ENCODE data around the gene HCRT.
A peak's percentile ranks its signal among the peaks of the same experiment; 100 is the strongest.
"Not testable (repeated sequence)": the region's sequence is repeated elsewhere in the genome, so short reads cannot be mapped to it uniquely, and the experiment has no call there.

The HCRT gene, protein sequence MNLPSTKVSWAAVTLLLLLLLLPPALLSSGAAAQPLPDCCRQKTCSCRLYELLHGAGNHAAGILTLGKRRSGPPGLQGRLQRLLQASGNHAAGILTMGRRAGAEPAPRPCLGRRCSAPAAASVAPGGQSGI

GRCh38 chr17:42184713-42185620 lies at the start of gene HCRT:
HCRT (minus strand) TSS chr17:42185452; CDS start chr17:42185365, 87 bp downstream.
- DNase-seq (ENCODE audit: low read depth in 4 of 4, low spot score in 1 of 4): no peak

DNA sequence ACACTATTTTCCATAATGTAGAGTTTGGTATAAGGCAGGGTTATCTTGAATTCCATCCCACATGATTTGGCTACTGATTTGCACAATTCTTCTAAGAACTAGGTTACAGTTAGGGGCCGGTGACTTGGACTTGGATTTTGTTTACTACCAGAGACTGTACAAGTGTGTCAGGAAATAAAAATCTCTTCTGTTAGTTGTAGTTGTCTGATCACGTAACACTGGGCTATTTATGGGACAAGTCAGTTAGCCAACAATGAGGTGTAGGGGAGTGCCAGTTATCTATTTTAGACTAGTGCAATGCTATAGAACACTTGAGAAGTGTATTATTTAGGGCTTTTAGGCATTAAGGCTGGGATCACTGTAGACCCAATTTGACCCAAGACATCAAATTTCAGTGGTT lies 48.7 kb upstream of the HCRT start:
- DNase-seq (ENCODE audit: low read depth in 4 of 4, low spot score in 1 of 4): no peak

DNA sequence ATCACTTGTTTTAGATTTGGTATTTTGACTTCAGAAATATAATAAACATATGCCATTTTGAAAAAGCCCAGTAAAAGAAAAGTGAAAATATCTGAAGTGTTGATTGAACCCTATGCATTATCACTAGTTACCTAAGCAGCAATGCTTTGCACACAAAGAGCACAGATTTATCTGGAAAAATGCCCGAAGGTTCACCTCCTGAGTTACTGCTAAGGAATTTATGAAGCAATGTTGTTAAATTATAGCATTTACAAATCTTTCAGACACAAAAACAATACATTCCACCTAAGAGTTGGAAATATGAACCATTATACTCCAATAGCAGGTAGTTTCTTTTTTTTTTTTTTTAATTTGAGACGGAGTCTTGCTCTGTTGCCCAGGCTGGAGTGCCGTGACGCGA lies 47.9 kb upstream of the HCRT start:
- no peak for DNase-seq (ENCODE audit: low read depth in 4 of 4, low spot score in 1 of 4)

DNA sequence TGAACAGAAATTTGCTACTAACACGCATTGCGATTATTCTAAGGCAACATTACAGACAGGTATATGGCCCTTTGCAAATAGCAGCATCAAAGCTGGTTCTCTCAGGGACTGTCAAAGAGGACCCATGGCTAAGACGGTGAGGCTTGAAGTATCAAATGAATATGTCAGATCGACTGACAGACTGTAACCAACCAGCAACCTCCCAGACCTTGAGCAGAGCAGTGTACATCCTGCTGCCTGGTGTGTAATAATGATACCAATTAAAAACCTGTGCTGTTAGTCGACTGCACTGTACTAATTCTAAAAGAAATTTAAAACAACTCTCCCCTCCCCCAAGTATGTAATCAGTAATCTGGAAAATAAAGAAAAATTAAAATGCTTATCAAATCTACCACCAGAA lies 45.0 kb upstream of the HCRT start:
- no peak for DNase-seq (ENCODE audit: low read depth in 4 of 4, low spot score in 1 of 4)

DNA sequence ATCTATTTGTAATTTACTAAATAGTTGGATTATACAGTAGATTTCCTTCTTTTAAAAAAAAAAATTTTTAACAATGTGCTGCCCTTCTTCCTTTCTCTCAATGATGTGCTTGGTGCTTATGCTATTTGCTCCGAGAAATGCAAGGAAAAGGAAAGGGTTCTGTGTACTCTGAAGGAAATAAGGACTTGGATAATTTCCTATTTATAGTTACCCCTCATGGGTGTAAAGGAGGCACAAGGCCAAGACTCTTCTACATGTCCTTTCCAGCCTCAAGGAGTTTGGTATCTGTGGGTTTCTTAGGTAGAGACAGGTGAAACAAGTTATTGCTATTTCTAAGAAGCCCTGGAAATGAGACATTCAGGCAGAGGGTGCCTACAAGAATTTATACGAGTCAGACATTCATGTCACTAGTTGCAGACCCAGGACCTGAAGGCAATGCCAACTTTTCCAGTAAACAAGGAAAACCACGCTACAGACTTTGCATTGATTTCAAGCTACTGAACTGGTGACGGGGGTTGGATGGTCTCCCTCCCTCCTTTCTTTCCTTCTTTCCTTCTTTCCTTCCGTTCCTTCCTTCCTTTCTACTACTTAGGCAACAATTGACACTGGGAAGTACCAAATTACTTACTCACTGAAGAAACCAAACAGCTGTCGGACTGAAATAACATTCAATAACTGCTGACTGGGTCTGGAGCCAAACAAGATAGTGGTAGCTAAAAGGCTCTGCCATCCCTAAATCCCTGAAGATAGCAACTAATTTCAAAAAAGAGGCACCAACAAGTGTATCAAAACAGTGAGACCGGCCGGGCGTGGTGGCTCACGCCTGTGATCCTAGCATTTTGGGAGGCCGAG lies 42.8 kb upstream of the HCRT start:
- no peak for DNase-seq (ENCODE audit: low read depth in 4 of 4, low spot score in 1 of 4)

GRCh38 chr17:42225646-42226045 lies 40.4 kb upstream of the HCRT start:
- no peak for DNase-seq (ENCODE audit: low read depth in 4 of 4, low spot score in 1 of 4)

DNA sequence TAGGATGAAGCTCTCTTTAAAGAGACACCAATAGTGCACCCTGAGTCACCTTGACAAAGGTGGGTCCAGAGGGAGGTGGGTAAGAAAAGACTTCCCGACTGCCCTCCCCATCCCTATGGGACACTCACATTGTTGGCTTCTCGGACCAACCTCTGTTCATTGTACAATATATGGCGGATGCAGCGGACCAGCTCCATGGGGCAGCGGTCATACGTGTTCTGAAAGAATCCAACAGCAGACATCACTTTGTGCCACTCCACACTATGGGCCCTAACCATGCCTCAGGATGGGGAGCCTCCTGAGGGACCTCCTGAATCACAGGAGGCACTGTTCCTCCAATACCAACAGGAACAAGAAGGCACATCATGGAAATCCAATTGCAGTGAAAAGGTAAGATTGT lies 39.4 kb upstream of the HCRT start:
- DNase-seq (ENCODE audit: low read depth in 4 of 4, low spot score in 1 of 4): no peak

DNA sequence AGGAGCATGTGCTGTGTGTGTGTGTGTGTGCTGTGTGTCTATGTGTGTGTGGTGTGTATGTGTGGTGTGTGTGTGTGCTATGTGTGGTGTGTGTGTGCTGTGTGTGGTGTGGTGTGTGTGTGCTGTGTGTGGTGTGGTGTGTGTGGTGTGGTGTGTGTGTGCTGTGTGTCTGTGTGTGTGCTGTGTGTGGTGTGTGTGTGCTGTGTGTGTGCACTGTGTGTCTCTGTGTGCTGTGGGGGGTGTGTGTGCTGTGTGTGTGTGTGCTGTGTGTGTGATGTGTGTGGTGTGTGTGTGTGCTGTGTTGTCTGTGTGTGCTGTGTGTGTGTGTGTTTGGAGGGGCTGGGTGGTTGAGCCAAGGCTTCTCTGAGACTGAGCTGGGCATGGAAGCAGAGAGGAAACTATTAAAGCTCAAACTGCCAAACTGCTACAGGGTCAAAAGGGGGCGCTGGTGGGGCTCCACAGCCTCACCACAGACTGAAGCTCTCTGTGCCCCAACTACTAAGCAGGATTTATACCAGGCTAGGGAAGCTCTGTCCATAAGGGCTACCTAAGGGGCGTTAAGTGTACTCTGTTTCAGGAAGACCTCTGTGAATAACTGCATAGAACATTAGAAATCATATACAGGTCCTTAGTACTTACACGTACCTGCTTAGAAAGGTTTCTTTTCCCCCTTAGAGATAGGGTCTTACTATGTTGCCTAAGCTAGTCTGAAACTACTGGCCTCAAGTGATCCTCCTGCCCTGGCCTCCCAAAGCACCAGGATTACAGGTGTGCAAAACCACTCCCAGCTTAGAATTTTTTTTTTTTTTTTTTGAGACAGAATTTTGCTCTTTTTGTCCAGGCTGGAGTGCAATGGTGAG lies 36.9 kb upstream of the HCRT start:
- peak; percentile 16 to 56 (median 32) for DNase-seq (ENCODE audit: low read depth in 4 of 4, low spot score in 1 of 4)

DNA sequence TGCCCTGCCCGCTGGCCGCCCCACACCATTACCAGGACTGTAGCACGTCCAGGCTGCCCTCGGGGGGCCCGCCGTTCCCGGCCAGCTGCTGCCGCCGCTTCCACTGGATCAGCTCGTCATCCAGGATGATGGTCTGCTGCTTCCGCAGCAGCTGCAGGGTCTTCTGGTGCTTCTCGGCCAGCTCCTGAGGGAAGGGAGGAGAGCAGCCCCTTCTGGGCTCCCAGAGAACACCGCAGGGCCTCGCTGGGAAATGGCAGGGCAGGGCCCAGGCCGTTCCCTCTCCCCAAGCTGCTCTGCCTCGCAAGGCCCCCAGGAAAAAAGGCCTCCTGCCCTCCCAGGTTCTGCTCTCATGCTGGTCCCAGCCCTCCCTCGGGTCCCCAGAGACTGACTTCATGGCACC lies 34.0 kb upstream of the HCRT start:
- not testable (repeated sequence) for DNase-seq (ENCODE audit: low read depth in 4 of 4, low spot score in 1 of 4)

- DNase-seq (ENCODE audit: low read depth in 4 of 4, low spot score in 1 of 4): no peak
Measured at GRCh38 chr17:42214156-42214555, 28.9 kb upstream of the HCRT start.

DNA sequence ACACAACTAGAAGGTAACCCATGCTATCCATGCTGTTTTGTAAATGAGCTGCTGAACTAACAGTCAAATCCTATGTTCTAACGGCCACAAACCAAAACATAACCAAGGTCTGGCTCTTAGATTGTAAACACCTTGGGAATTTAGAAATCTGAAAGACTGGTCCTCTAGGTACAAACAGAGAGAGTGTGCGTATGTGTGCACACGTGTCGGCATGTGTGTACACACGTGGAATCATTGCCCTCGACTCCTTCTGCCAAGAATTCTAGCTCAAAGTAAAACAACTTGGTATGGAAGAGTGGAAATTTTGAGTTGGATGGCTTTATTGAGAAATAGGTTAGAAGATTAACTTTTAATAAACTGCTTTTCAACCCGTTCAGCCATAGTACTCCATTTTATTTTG lies 27.1 kb upstream of the HCRT start:
- no peak for DNase-seq (ENCODE audit: low read depth in 4 of 4, low spot score in 1 of 4)

DNA sequence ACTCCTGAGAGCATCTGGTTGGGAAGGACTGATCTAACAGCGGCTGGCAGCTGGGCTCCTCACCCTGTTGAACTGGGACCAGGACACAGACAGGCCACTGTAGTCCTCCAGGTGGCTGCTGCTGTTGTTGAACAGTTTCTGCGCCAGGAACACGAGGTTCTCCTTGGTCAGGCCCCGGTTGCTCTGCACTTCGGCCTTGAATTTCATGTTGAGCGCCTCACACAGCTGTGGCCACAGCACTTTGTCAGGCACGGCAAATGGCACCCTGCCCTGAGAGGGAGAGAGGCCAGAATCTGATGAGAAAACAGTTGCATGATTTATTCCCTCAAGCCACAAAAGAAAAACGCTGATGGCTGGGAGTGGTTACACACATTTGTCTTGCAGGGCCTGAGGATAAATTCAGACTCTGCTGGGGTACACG lies 26.7 kb upstream of the HCRT start:
- not testable (repeated sequence) for DNase-seq (ENCODE audit: low read depth in 4 of 4, low spot score in 1 of 4)

DNA sequence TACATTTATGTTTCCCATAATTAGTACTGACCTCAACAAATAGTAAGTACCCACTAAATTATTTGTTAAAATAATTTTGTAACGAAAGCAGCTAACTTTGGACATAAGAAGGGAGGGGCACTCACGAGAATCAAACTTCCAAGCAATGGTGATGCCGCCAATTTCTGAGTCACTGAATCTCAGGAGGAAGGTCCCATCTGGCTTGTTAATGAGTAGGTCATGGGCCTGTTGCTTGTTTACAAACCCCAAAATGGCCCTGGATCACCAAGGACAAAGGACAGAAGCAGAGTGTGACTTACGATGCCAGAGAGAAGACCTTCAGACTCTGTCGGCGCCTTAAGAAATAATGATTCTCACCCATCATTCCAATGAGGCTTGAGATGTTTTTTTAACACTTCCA lies 24.8 kb upstream of the HCRT start:
- DNase-seq (ENCODE audit: low read depth in 4 of 4, low spot score in 1 of 4): no peak

DNA sequence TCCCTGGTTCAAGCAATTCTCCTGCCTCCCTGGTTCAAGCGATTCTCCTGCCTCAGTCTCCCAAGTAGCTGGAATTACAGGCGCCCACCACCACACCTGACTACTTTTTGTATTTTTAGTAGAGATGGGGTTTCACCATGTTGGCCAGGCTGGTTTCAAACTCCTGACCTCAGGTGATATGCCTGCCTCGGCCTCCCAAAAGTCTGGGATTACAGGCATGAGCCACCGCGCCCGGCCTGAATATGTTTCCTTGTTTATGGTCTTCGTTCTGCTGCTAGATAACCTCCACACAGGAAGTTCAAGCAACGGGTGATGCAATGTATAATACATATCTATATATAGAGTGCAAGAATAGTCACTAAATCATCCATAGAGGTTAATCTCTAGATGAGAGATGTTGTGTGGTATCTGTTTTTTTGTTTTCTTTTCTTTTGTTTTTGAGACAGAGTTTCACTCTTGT lies 20.9 kb upstream of the HCRT start:
- not testable (repeated sequence) for DNase-seq (ENCODE audit: low read depth in 4 of 4, low spot score in 1 of 4)

- no peak for DNase-seq (ENCODE audit: low read depth in 4 of 4, low spot score in 1 of 4)
Measured at GRCh38 chr17:42203354-42203753, 18.1 kb upstream of the HCRT start.

DNA sequence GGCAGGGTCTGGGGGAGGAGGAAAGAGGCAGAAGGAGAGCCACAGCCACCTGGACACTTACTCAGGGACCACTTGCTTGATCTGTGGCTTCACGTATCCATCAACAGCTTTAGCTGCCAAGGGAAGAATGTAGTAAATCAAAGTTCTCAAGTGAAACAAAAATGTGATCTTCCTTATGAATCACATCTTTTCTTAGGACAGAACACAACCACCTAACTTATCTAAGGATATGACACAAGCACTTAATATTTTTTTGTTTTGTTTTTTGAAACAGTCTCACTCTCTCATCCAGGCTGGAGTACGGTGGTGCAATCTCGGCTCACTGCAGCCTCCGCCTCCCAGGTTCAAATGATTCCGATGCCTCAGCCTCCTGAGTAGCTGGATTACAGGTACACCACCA lies 17.4 kb upstream of the HCRT start:
- no peak for DNase-seq (ENCODE audit: low read depth in 4 of 4, low spot score in 1 of 4)

DNA sequence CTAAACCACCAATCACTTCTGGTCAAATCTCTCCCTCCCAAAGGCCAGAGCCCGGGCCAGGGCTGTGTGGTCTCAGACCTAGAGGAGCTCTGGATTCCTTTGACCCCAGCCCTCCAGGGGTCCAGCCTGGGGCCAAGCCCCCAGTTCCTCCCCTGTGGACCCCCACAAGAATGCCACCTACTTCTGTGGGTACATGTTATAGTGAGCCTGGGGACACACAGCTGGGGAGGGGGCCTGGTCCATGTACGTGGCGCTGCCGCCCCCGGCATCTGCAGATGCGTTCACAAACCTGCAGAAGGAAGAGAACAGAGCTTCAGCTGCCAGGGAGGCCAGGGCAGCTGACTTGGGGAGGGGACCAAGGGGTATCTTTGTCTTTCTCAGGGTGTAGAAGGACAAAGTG lies 16.9 kb upstream of the HCRT start:
- no peak for DNase-seq (ENCODE audit: low read depth in 4 of 4, low spot score in 1 of 4)

- DNase-seq (ENCODE audit: low read depth in 4 of 4, low spot score in 1 of 4): no peak
Measured at GRCh38 chr17:42201458-42201772, 16.2 kb upstream of the HCRT start.

DNA sequence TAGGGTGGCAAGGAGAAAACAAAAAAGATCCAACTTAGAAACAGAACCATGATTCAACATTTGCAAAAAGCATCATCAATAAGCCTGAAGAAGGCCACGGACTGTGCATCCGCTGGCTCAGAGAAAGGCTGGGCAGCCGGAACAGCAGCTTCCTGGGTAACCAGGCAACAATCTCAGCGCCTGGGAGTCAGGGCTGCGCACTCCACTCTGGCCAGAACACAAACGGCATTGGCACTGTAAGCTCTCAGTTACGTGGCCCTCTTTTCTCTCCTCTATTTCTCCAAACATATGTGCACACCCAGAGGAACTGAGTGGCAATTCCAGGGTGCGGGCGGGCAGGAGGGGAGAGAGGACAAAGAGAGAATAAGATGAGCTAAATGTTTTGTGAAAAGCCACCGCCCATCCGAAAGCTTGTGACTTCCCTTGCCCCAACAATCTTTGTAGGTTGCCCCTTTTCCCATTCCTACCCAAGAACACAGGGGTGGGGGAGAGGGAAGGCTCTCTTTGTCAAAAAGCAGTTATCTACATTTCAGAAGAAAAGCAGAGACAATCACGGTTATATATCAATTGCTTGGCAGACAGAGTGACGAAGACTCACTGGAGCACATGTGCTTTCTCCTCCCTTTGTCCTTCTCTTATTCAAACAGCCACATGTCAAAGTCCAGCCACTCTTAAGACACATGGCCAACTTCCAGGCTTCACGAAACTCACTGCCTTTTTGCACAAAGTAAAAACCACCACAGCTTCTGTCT lies 15.6 kb upstream of the HCRT start:
- no peak for DNase-seq (ENCODE audit: low read depth in 4 of 4, low spot score in 1 of 4)

DNA sequence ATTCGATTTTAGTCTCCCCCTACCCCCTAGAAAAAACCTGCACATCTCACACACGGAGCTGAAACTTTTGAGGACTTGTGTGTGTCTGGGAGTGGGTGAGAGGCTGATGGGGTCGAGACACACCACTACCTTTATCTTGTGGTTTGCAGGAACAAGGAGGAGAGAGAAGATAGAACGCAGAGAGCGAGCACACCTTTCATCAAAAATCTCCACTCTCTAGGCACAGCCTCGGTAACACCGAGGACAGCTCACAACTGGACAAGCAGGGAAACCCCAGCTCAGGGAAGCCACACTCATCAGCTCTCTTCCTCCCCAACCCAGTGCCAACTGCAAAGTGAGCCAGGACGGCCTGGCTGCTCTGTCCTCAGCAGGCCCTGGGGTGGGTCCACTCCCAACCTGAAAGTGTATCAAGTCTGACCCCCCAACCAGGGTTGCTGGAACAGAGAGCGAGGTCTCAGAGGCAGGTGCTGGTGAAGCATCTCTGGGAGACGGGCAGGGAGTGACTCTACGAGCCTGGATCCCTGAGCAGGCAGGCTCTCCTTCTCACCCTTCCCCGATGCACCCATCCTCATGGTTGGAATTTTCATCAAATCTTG lies 14.3 kb upstream of the HCRT start:
- no peak for DNase-seq (ENCODE audit: low read depth in 4 of 4, low spot score in 1 of 4)
